Measurements from ENCODE around the gene FEM1B.

DNA sequence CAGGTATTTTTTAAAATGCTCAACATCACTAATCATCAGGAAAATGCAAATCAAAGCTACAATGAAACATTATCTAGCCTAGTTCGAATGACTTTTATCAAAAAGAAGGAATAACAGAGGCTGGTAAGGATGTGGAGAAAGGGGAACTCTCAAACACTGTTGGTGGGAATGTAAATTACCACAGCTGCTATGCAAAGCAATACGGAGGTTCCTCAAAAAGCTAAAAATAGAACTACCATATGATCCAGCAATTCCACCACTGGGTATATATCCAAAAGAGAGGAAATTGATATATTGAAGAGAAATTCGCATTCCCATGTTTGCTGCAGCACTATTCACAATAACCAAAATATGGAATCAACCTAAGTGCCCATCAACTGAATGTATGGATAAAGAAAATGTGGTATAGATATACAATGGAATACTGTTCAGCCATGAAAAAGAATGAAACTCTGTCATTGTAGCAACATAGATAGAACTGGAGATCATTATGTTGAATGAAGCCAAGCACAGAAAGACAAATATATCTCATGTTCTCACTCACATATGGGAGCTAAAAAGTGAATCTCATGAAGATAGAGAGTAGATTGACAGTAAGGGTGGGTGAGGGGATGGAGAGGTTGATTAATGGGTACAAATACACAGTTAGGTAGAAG is 28.4 kb upstream of the FEM1B start:
- TF ChIP-seq CTCF (conservative IDR thresholded peaks at IDR 0.05; ENCODE audit: low read length) (no peak), EZH2phosphoT487 (IDR thresholded peaks at IDR 0.05; ENCODE audit: borderline replicate concordance, low read depth, low read length) (no peak)

Data from OCI-LY7 (cell line).